WTC11 (cell line): ENCODE measurements around the gene CCM2. TPM values are rescaled to one million over a fixed set of nuclear protein-coding genes. Genes with fewer than 3 reads are reported as not detected.

Experiments used
- ATAC-seq: fragments of 200-7000 bp; cut with Tn5 transposase; 2 replicates; pipeline ENCODE4 v1.10.0; 2021; ENCODE audit warnings: mild to moderate bottlenecking, moderate library complexity
- CTCF ChIA-PET: fragments of 300-600 bp; sonication (Branson Sonifier 250); formaldehyde crosslinking; loops from one replicate; lab custom pipeline; 2021; ENCODE audit warnings: antibody characterized with exemption; lab: Charles Lee
- POLR2A ChIA-PET: fragments of 350-600 bp; sonication (Branson Sonifier 250); formaldehyde crosslinking; loops from one replicate; lab custom pipeline; 2021; ENCODE audit warnings: antibody characterized with exemption; lab: Charles Lee
- DNase-seq: peaks from one replicate; pipeline ENCODE4 v3.0.0; 2021; ENCODE audit warnings: low spot score
- H3K27ac Mint-ChIP-seq: 2 replicates; pipeline ENCODE4 v1.8.0; 2021; ENCODE audit warnings: mixed read lengths
- H3K27me3 Mint-ChIP-seq: 2 replicates; pipeline ENCODE4 v1.8.0; 2021; ENCODE audit warnings: low read depth, mild to moderate bottlenecking, moderate library complexity, mixed read lengths
- H3K36me3 Mint-ChIP-seq: 2 replicates; pipeline ENCODE4 v1.8.0; 2021; ENCODE audit warnings: mixed read lengths
- H3K4me1 Mint-ChIP-seq: 2 replicates; pipeline ENCODE4 v1.8.0; 2022; ENCODE audit warnings: mixed read lengths
- H3K4me3 Mint-ChIP-seq: 2 replicates; pipeline ENCODE4 v1.8.0; 2021; ENCODE audit warnings: mild to moderate bottlenecking, moderate library complexity, mixed read lengths
- H3K9me3 Mint-ChIP-seq: 2 replicates; pipeline ENCODE4 v1.8.0; 2021; ENCODE audit warnings: mixed read lengths
- CTCF ChIP-seq: fragments of 200-600 bp; IDR thresholded peaks from 2 replicates; pipeline ENCODE4 v1.8.0; 2022; ENCODE audit warnings: antibody characterized with exemption
- EMX1 ChIP-seq: fragments of 250-450 bp; sonication (Bioruptor Pico); IDR thresholded peaks from 2 replicates; pipeline ENCODE4 v1.8.0; 2021; ENCODE audit warnings: mild to moderate bottlenecking
- ERG ChIP-seq: fragments of 250-450 bp; sonication (Bioruptor Pico); IDR thresholded peaks from 2 replicates; pipeline ENCODE4 v1.8.0; 2021; ENCODE audit warnings: mild to moderate bottlenecking
- FOXJ3 ChIP-seq: sonication (generic); formaldehyde crosslinking; IDR thresholded peaks from 2 replicates; pipeline ENCODE4 v1.9.0; 2021; ENCODE audit warnings: missing genetic modification reagents, mild to moderate bottlenecking, borderline replicate concordance
- GRHL2 ChIP-seq: fragments of 250-450 bp; sonication (Bioruptor Pico); IDR thresholded peaks from 2 replicates; pipeline ENCODE4 v1.8.0; 2022; ENCODE audit warnings: mild to moderate bottlenecking, moderate library complexity; ENCODE audit not compliant: insufficient replicate concordance, severe bottlenecking
- IRF1 ChIP-seq: sonication (generic); formaldehyde crosslinking; IDR thresholded peaks from 2 replicates; pipeline ENCODE4 v1.8.0; 2023; ENCODE audit warnings: missing genetic modification reagents
- NFATC4 ChIP-seq: fragments of 250-450 bp; sonication (Bioruptor Pico); IDR thresholded peaks from 2 replicates; pipeline ENCODE4 v1.9.0; 2021; ENCODE audit warnings: mild to moderate bottlenecking
- NFE2L1 ChIP-seq: sonication (generic); formaldehyde crosslinking; IDR thresholded peaks from 2 replicates; pipeline ENCODE4 v1.8.1; 2023; ENCODE audit warnings: missing genetic modification reagents
- RORB ChIP-seq: fragments of 250-450 bp; sonication (Bioruptor Pico); IDR thresholded peaks from 2 replicates; pipeline ENCODE4 v1.9.0; 2021; ENCODE audit warnings: mild to moderate bottlenecking
- SMAD3 ChIP-seq: sonication (generic); formaldehyde crosslinking; IDR thresholded peaks from 2 replicates; pipeline ENCODE4 v1.8.0; 2022; ENCODE audit warnings: missing genetic modification reagents, mild to moderate bottlenecking, borderline replicate concordance
- SMAD4 ChIP-seq: sonication (generic); formaldehyde crosslinking; IDR thresholded peaks from 2 replicates; pipeline ENCODE4 v1.8.0; 2022; ENCODE audit warnings: mild to moderate bottlenecking, missing genetic modification reagents
- SP1 ChIP-seq: sonication (generic); formaldehyde crosslinking; conservative IDR thresholded peaks from 2 replicates; pipeline ENCODE4 v1.8.1; 2022; ENCODE audit warnings: missing genetic modification reagents
- TCF7 ChIP-seq: sonication (generic); formaldehyde crosslinking; IDR thresholded peaks from 2 replicates; pipeline ENCODE4 v1.8.0; 2022; ENCODE audit warnings: mild to moderate bottlenecking, low read depth, missing genetic modification reagents, moderate library complexity
- TP53 ChIP-seq: sonication (generic); formaldehyde crosslinking; IDR thresholded peaks from 2 replicates; pipeline ENCODE4 v1.8.1; 2023; ENCODE audit warnings: mild to moderate bottlenecking, missing genetic modification reagents
- ZBTB21 ChIP-seq: sonication (generic); formaldehyde crosslinking; IDR thresholded peaks from 2 replicates; pipeline ENCODE4 v1.8.1; 2023; ENCODE audit warnings: mild to moderate bottlenecking, missing genetic modification reagents, borderline replicate concordance
- ZNF121 ChIP-seq: sonication (generic); formaldehyde crosslinking; IDR thresholded peaks from 2 replicates; pipeline ENCODE4 v1.8.0; 2023; ENCODE audit warnings: missing genetic modification reagents
- ZNF232 ChIP-seq: sonication (generic); formaldehyde crosslinking; IDR thresholded peaks from 2 replicates; pipeline ENCODE4 v1.8.0; 2022; ENCODE audit warnings: mild to moderate bottlenecking, missing genetic modification reagents
- ZNF281 ChIP-seq: sonication (generic); formaldehyde crosslinking; IDR thresholded peaks from 2 replicates; pipeline ENCODE4 v1.8.0; 2023; ENCODE audit warnings: mild to moderate bottlenecking, missing genetic modification reagents
- ZNF317 ChIP-seq: sonication (generic); formaldehyde crosslinking; IDR thresholded peaks from 2 replicates; pipeline ENCODE4 v1.8.1; 2023; ENCODE audit warnings: low read depth, mild to moderate bottlenecking, moderate library complexity, missing genetic modification reagents, borderline replicate concordance
- ZNF396 ChIP-seq: fragments of 250-450 bp; sonication (Bioruptor Pico); IDR thresholded peaks from 2 replicates; pipeline ENCODE4 v1.8.0; 2021; ENCODE audit warnings: mild to moderate bottlenecking, moderate library complexity, borderline replicate concordance
- ZSCAN18 ChIP-seq: fragments of 250-450 bp; sonication (Bioruptor Pico); IDR thresholded peaks from 2 replicates; pipeline ENCODE4 v2.1.2; 2022; ENCODE audit warnings: mild to moderate bottlenecking, moderate library complexity
- total RNA-seq: library from RNA; stranded (reverse); gene quantifications from 3 replicates; pipeline ENCODE4 v1.2.3, GENCODE V29; 2021
- TF ChIP-seq, protein P1 (sequence below): sonication (generic); formaldehyde crosslinking; IDR thresholded peaks from 2 replicates; pipeline ENCODE4 v1.8.1; 2022; ENCODE audit warnings: low read depth, mild to moderate bottlenecking, moderate library complexity, missing genetic modification reagents, borderline replicate concordance
- TF ChIP-seq, protein P2 (sequence below): sonication (generic); formaldehyde crosslinking; IDR thresholded peaks from 2 replicates; pipeline ENCODE4 v1.8.1; 2023; ENCODE audit warnings: mild to moderate bottlenecking, missing genetic modification reagents

Gene CCM2
- total RNA-seq, 1 experiment from 2014 or later: 32.7 TPM

DNA sequence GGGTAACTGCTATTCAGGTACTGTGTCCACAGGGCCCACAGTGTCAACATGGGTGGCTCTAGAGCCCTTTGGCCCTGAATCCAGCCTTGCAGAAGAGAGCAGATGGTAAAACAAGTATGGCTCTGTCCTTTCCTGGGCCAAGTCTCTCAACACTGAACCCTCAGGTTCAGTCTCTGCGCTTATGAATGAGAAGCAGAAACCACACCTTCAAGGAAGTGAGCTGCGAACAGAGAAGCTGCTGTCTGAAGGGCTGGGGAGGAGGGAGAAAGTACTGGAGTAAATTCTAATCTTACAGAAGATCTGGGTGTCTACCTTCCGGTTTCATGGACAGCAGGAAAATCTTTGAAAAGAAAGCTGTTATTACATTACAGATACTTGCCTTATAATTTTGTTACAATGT, 107.4 kb downstream of the CCM2 start:
- DNase-seq: no peak
- Mint-ChIP-seq H3K36me3 (peaks cover 57% of the 10 kb centered on the region), H3K4me1 (peaks cover 8% of the 10 kb centered on the region), H3K4me3 (no peak overlapping the region), H3K9me3 (no peaks in the 10 kb centered on the region), H3K27me3 (no peaks in the 10 kb centered on the region; the same call in 1 of the 2 replicates), H3K27ac (no peak overlapping the region)
- TF ChIP-seq NFE2L1 (CRISPR knock-in tag) (no peak), FOXJ3 (no peak), RORB (CRISPR knock-in tag) (no peak), SMAD3 (CRISPR knock-in tag) (no peak), EMX1 (no peak), ZBTB21 (CRISPR knock-in tag) (no peak), TP53 (CRISPR knock-in tag) (no peak), NFATC4 (CRISPR knock-in tag) (no peak)
- TF ChIP-seq, protein P1, sequence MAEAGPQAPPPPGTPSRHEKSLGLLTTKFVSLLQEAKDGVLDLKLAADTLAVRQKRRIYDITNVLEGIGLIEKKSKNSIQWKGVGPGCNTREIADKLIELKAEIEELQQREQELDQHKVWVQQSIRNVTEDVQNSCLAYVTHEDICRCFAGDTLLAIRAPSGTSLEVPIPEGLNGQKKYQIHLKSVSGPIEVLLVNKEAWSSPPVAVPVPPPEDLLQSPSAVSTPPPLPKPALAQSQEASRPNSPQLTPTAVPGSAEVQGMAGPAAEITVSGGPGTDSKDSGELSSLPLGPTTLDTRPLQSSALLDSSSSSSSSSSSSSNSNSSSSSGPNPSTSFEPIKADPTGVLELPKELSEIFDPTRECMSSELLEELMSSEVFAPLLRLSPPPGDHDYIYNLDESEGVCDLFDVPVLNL: no peak
- no peak for ATAC-seq
- CTCF ChIA-PET: no interaction called here
- POLR2A ChIA-PET: no interaction called here

GRCh38 chr7:45108863-45109262, 108.9 kb downstream of the CCM2 start:
- Mint-ChIP-seq H3K9me3 (no peaks in the 10 kb centered on the region), H3K36me3 (peaks cover 45% of the 10 kb centered on the region), H3K4me1 (peaks cover 12% of the 10 kb centered on the region), H3K27ac (no peak overlapping the region), H3K27me3 (no peaks in the 10 kb centered on the region; the same call in 1 of the 2 replicates), H3K4me3 (no peak overlapping the region)
- CTCF ChIA-PET: no interaction called here
- POLR2A ChIA-PET: interaction anchor here (1.1 kb wide), 1 partner anchor 123 kb away, joined by 5 read pairs; no protein-coding TSS in a partner anchor
- DNase-seq (no peak), ATAC-seq (no peak)
- no peak for TF ChIP-seq ZNF396 (CRISPR knock-in tag)
- no peak for TF ChIP-seq ZSCAN18 (CRISPR knock-in tag)
- TF ChIP-seq CTCF: no peak
- no peak for TF ChIP-seq GRHL2
- TF ChIP-seq IRF1 (CRISPR knock-in tag): no peak
- no peak for TF ChIP-seq SMAD4 (CRISPR knock-in tag)
- TF ChIP-seq ZNF121 (CRISPR knock-in tag): no peak
- TF ChIP-seq ZNF281: no peak
- no peak for TF ChIP-seq ZNF232 (CRISPR knock-in tag)
- TF ChIP-seq ZNF317 (CRISPR knock-in tag): no peak
- no peak for TF ChIP-seq TCF7 (CRISPR knock-in tag)
- TF ChIP-seq ERG (CRISPR knock-in tag): no peak
- no peak for TF ChIP-seq SP1 (CRISPR knock-in tag)
- TF ChIP-seq, protein P2, sequence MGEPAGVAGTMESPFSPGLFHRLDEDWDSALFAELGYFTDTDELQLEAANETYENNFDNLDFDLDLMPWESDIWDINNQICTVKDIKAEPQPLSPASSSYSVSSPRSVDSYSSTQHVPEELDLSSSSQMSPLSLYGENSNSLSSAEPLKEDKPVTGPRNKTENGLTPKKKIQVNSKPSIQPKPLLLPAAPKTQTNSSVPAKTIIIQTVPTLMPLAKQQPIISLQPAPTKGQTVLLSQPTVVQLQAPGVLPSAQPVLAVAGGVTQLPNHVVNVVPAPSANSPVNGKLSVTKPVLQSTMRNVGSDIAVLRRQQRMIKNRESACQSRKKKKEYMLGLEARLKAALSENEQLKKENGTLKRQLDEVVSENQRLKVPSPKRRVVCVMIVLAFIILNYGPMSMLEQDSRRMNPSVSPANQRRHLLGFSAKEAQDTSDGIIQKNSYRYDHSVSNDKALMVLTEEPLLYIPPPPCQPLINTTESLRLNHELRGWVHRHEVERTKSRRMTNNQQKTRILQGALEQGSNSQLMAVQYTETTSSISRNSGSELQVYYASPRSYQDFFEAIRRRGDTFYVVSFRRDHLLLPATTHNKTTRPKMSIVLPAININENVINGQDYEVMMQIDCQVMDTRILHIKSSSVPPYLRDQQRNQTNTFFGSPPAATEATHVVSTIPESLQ: no peak
- no peak for TF ChIP-seq FOXJ3
